ENCODE measurements around the gene ETV7. TPM values are rescaled to one million over a fixed set of nuclear protein-coding genes. Genes with fewer than 3 reads are reported as not detected.

Gene ETV7
- total RNA-seq, 4 donors from 2014 or later, result 14.3 to 30.0 (median 15.0) TPM

DNA sequence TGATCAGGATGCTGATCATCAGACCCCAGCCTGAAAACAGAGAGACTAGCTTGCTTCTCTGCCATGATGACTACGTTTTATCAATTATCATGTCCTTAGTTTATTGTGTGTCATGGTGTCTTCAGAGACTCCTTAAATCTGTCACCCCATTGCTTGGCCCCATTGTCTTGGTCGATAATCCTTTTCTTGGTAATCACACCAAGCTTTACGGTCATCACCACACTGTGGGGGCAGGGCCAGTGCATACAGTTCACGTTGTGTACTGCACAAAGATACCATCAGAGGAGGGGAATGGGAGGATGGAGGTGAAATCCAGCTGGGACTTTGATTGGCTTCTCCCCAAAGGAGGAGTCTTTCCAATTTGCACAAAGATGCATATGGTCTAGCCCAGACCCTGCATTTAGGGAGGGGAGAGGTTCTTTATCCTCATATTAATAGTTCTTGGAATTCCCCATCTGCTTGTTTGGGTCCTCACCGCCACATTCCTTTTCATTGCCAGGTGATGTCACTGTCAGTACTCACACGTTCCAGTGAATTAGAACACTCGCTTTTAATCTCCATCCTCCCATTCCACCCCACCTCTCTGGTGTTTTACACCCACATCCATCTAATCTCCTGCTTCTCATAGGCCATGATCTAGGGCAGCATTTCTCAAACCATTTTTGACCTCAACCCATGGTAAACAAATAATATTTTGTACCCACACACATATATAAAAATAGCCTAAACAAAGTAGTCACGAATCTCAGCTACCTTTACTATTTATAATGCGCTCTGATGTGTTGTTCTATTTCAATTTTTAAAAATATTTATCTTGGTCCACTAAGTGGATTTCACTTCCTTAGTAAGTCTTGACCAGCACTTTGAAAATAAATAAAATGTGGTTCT is 5.7 kb downstream of the ETV7 start:
- no peak for DNase-seq (ENCODE audit: low spot score in 2 of 2)
- TF ChIP-seq CTCF (IDR thresholded peaks at IDR 0.05) (no peak), POLR2A (IDR thresholded peaks at IDR 0.05) (no peak)
- intact Hi-C loops (cut with DNase I; ENCODE audit: low total_unique reads), result no loop called here
- H3K4me3 ChIP-seq (ENCODE audit: low read depth, poor library complexity, severe bottlenecking), result no peak overlapping the region
- 70 to 71% methylated on average over 9 of the region's 9 CpGs for WGBS, 2 donors

DNA sequence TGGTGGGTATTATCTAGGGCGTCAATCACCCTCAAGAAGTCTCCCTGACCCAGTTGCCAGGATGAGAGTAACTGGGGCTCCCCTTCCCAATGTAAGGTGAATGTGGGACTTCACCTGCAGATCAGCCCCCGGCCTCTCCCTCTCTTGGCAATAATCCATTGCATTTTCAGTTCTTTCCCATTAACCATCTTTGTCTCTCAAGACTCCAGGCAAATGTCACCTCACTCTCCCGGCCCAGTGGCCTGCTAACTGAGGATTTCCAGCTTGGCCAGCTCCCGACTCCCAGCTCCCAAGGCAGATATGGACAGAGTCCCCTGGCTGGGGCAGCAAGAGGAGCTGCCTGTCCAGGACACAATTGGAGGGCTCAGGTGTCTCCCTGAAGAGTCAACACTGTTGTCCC is 7.3 kb downstream of the ETV7 start:
- TF ChIP-seq POLR2A (IDR thresholded peaks at IDR 0.05), result no peak
- TF ChIP-seq CTCF (IDR thresholded peaks at IDR 0.05), result no peak
- 91 to 92% methylated on average over 4 of the region's 4 CpGs for WGBS, 2 donors
- intact Hi-C loops (cut with DNase I; ENCODE audit: low total_unique reads), result no loop called here

DNA sequence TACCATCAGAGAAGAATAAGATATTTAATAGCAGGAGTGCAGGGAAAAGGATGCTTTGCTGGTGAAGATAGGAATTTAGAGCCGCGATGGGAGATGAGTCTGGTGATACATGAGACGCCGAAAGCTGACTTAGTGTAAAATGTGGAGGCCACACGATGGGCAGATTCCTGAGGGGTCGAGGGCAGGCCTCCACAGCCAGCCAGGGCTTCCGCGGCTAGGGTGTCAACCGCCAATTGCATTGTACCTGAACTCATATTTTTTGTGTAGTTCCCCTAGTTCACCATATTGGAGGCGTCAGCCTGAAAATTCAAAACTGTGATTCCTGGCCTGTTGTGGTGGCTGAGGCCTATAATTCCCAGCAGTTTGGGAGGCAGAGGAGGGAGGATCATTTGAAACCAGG is 8.5 kb downstream of the ETV7 start:
- H3K4me3 ChIP-seq (ENCODE audit: low read depth, poor library complexity, severe bottlenecking), result no peak overlapping the region
- TF ChIP-seq POLR2A (IDR thresholded peaks at IDR 0.05) (no peak), CTCF (IDR thresholded peaks at IDR 0.05) (no peak)
- intact Hi-C loops (cut with DNase I; ENCODE audit: low total_unique reads), result no loop called here
- WGBS, 2 donors, result 89 to 91% methylated on average over 10 of the region's 10 CpGs
- no peak for DNase-seq (ENCODE audit: low spot score in 2 of 2)

More for the DNA sequence above, 7.3 kb downstream of the ETV7 start:
- no peak for DNase-seq (ENCODE audit: low spot score in 2 of 2)
- H3K4me3 ChIP-seq (ENCODE audit: low read depth, poor library complexity, severe bottlenecking), result no peak overlapping the region

GRCh38 chr6:36378243-36378920 is 9.1 kb downstream of the ETV7 start:
- intact Hi-C loops (cut with DNase I; ENCODE audit: low total_unique reads), result no loop called here
- TF ChIP-seq CTCF (IDR thresholded peaks at IDR 0.05) (no peak), POLR2A (IDR thresholded peaks at IDR 0.05) (no peak)
- 66 to 81% methylated on average over 4 of the region's 4 CpGs for WGBS, 2 donors
- no peak overlapping the region for H3K4me3 ChIP-seq (ENCODE audit: low read depth, poor library complexity, severe bottlenecking)
- no peak for DNase-seq (ENCODE audit: low spot score in 2 of 2)

GRCh38 chr6:36377594-36377993 is 9.9 kb downstream of the ETV7 start:
- H3K4me3 ChIP-seq (ENCODE audit: low read depth, poor library complexity, severe bottlenecking), result no peak overlapping the region
- 23 to 29% methylated on average over 5 of the region's 5 CpGs for WGBS, 2 donors
- intact Hi-C loops (cut with DNase I; ENCODE audit: low total_unique reads), result no loop called here
- no peak for DNase-seq (ENCODE audit: low spot score in 2 of 2)
- TF ChIP-seq POLR2A (IDR thresholded peaks at IDR 0.05) (no peak), CTCF (IDR thresholded peaks at IDR 0.05) (no peak)

Measured in lower leg skin (tissue), 4 donors.